Astrocyte of the cerebellum (primary cell): Measurements from ENCODE around the gene SYDE1.
A peak's percentile ranks its signal among the peaks of the same experiment; 100 is the strongest.

ENCODE experiments used
- DNase-seq: peaks from one replicate; pipeline ENCODE4 v3.0.0-alpha.2; 2011; ENCODE audit warnings: low read depth
- H3K4me3 ChIP-seq: 2 replicates; pipeline ENCODE4 v1.5.1; 2011; ENCODE audit warnings: mild to moderate bottlenecking, low read depth, low read length, moderate library complexity
- CTCF ChIP-seq: IDR thresholded peaks from 2 replicates; pipeline ENCODE4 v1.5.1; 2012; ENCODE audit warnings: low read length, low read depth, moderate library complexity, mild to moderate bottlenecking; ENCODE audit errors: missing control alignments
- in situ Hi-C: cut with HindIII; loops from 2 replicates; pipeline ENCODE4 v1.10.0; 2017; ENCODE audit warnings: low sequenced_read_pairs

SYDE1 gene

DNA sequence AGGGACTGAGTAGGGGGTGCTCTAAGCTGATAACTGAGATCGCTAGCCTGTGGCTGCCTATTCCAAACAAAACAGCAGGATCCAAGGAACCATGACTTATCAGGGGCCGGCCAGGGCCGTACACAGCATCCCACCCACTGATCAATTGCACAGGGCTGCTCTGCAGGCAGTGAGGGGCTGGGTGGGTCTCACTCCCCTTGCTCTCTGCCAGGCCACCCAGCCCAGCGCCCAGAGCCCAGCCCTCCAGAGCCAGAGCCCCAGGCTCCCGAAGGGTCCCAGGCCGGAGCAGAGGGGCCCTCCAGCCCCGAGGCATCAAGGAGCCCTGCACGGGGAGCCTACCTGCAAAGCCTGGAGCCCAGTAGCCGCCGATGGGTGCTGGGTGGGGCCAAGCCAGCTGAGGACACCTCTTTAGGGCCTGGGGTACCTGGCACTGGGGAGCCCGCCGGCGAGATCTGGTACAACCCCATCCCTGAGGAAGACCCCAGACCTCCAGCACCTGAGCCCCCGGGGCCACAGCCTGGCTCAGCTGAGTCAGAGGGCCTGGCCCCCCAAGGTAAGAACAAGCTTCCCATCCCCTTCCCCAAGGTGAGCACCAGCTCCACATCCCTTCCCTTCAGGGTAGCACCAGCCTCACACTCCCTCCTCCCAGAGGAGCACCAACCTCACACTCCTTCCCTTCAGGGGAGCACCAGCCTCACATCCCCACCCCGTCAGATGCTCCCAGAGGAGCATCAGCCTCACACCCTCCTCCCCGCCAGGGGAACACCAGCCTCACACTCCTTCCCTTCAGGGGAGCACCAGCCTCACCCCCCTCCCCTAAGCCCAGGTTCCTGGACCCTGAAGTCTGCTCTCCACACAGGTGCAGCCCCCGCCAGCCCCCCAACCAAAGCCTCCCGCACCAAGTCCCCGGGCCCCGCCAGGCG, 1.9 kb downstream of the SYDE1 start:
- no peak for DNase-seq
- peak overlapping the region; percentile 81 for H3K4me3 ChIP-seq
- in situ Hi-C loops, result no loop called here
- TF ChIP-seq CTCF, result no peak

GRCh38 chr19:15109768-15110417, 2.7 kb downstream of the SYDE1 start:
- no peak for TF ChIP-seq CTCF
- DNase-seq, result no peak
- in situ Hi-C loops, result no loop called here
- H3K4me3 ChIP-seq, result no peak overlapping the region

GRCh38 chr19:15110418-15110815, 3.2 kb downstream of the SYDE1 start:
- in situ Hi-C loops, result no loop called here
- no peak for DNase-seq
- H3K4me3 ChIP-seq, result no peak overlapping the region
- TF ChIP-seq CTCF, result no peak

DNA sequence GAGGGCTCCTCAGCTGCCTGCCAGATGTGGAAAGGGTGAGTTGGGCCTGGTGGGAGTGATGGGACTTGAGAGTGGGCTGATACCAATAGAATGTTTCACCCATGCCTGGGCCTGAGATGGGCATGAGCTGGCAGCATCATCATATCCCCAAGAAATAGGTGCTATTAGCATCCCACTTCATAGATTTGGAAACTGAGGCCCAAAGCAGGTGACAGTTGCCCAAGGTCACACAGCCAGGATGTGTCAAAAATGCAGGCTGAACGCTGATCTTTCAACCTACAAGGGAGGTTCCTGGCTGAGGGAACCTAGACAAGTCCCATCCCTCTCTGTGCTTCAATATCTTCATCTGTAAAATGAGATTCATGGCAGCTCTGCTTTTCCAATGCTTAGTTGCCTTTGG, 4.6 kb downstream of the SYDE1 start:
- in situ Hi-C loops, result no loop called here

DNA sequence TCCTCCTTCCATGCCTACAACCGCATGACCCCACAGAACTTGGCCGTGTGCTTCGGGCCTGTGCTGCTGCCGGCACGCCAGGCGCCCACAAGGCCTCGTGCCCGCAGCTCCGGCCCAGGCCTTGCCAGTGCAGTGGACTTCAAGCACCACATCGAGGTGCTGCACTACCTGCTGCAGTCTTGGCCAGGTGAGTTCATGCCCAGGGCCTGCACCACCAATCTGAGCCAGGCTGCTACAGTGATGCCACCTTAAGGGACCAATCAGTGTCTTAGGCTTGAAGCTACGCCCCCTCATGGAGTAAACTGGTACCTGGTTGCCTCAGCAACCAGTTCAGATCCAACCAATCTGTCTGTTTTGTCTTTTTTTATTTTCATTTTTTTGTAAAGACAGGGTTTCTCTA, 5.2 kb downstream of the SYDE1 start:
- in situ Hi-C loops, result no loop called here
- DNase-seq, result no peak
- H3K4me3 ChIP-seq, result no peak overlapping the region
- peak; percentile 6 for TF ChIP-seq CTCF

More for the DNA sequence above, 4.6 kb downstream of the SYDE1 start:
- TF ChIP-seq CTCF, result no peak
- no peak overlapping the region for H3K4me3 ChIP-seq
- no peak for DNase-seq

DNA sequence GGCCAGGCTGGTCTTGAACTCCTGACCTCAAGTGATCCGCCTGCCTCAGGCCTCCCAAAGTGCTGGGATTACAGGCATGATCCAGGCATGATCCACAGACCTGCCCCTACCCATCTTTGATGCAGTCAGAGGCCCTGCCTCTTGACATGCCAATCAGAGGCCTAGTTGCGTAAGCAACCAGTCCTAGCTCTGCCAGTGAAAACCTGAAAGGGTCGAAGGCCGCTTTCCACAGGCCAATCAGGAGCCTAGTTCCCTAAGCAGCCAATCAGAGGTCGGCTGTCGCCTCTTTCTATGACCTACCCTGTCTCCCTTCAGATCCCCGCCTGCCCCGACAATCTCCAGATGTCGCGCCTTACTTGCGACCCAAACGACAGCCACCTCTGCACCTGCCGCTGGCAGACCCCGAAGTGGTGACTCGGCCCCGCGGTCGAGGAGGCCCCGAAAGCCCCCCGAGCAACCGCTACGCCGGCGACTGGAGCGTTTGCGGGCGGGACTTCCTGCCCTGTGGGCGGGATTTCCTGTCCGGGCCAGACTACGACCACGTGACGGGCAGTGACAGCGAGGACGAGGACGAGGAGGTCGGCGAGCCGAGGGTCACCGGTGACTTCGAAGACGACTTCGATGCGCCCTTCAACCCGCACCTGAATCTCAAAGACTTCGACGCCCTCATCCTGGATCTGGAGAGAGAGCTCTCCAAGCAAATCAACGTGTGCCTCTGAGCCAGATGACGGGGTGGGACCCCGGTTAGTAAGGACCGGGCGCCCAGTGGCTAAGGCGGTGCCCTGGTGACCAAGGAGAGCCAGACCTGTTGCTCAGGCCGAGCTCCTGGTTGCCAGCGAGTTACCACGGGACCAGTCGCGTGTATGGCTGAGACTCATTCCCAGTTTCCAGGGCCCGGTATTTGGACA, 6.3 kb downstream of the SYDE1 start:
- no peak overlapping the region for H3K4me3 ChIP-seq
- in situ Hi-C loops, result no loop called here
- no peak for DNase-seq
- TF ChIP-seq CTCF, result no peak
